PC-9 (cell line): Measurements from ENCODE around the gene PGP.

ENCODE experiments used
- EZH2 ChIP-seq: fragments of 200-600 bp; sonication (generic); IDR thresholded peaks from 2 replicates; pipeline ENCODE4 v1.8.0; 2017; ENCODE audit warnings: antibody characterized with exemption, low read depth
- TF ChIP-seq, protein P1 (sequence below): fragments of 200-600 bp; sonication (generic); conservative IDR thresholded peaks from 2 replicates; pipeline ENCODE4 v1.6.1; 2017; ENCODE audit warnings: mixed run types, antibody characterized with exemption, mild to moderate bottlenecking, moderate library complexity

DNA sequence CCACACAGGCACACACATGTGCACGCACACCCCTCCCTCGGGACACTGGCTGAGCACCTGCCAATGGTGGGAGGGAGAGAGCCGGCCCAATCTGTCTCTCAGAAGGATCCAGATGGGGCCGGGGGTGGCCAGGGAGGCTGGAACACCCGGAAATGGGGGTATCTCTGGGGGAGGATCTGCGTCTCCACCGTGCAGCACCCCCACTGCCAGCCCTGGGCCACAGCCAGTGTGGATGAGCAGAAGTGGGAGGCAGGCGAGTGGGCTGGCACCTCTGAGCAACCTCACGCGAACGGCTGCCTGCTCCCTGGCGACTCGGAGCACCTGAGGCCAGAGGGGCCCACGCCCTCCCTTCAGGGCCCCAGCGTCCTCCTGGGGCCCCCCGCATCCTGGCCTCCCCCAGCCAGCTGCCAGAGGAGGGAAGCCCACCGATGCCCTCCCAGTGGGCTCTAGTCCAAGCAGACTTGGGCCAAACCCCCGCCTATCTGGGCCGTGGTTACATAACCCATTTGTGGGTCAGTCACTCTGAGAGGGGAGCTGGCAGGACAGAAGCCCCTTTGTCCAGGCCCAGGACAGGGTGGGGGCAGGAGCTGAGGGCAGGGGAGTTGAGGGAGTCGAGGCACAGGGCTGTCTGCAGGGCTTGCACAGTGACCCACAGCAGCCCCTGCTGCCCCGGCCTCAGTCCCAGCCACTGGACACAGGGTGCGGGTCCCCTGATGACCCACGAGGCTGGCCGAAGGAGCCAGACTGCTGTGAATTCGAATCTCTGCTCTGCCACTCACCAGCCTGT lies 23.8 kb downstream of the PGP start:
- TF ChIP-seq, protein P1, sequence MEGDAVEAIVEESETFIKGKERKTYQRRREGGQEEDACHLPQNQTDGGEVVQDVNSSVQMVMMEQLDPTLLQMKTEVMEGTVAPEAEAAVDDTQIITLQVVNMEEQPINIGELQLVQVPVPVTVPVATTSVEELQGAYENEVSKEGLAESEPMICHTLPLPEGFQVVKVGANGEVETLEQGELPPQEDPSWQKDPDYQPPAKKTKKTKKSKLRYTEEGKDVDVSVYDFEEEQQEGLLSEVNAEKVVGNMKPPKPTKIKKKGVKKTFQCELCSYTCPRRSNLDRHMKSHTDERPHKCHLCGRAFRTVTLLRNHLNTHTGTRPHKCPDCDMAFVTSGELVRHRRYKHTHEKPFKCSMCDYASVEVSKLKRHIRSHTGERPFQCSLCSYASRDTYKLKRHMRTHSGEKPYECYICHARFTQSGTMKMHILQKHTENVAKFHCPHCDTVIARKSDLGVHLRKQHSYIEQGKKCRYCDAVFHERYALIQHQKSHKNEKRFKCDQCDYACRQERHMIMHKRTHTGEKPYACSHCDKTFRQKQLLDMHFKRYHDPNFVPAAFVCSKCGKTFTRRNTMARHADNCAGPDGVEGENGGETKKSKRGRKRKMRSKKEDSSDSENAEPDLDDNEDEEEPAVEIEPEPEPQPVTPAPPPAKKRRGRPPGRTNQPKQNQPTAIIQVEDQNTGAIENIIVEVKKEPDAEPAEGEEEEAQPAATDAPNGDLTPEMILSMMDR = no peak
- no peak for TF ChIP-seq EZH2
